ENCODE data around the gene COX15. TPM values are rescaled to one million over a fixed set of nuclear protein-coding genes. Genes with fewer than 3 reads are reported as not detected.

COX15 gene
- total RNA-seq, 1 experiment from 2014 or later = 34.2 TPM

DNA sequence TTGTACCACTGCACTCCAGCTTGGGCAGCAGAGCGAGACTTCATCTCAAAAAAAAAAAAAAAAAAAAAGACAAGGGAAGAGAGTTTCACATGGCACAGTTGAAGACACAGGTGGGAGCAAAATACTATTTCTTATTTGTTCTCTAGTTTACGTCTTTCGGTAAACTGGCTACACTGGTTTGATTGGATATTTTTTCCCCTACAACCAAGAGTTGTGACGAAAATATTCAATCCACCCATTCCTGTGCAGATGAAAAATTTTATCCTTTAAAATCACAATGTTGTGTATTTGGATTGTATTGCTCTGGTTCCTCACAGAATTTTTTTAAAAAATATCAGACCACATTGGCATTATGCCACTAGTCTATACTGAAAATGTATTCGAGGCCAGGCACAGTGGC is 36.0 kb upstream of the COX15 start:
- no peak overlapping the region for H2BK12ac ChIP-seq (ENCODE audit: insufficient read length, low read depth, low read length)
- no peaks in the 10 kb centered on the region for H3K79me2 ChIP-seq (ENCODE audit: insufficient read depth, low read length)
- H3K79me1 ChIP-seq (ENCODE audit: insufficient read depth, low read depth, low read length, poor library complexity, severe bottlenecking) = no peaks in the 10 kb centered on the region
- no peak overlapping the region for H3K4me3 Mint-ChIP-seq
- H3K9ac ChIP-seq (ENCODE audit: extremely low read depth, insufficient read length, low read length) = no peak overlapping the region
- H3K9me3 Mint-ChIP-seq = no peaks in the 10 kb centered on the region
- H3K9me3 ChIP-seq (ENCODE audit: control insufficient read depth, low read depth, low read length) = no peaks in the 10 kb centered on the region
- H4K20me1 ChIP-seq (ENCODE audit: control insufficient read depth, insufficient read depth, insufficient read length) = no peaks in the 10 kb centered on the region
- H3K56ac ChIP-seq (ENCODE audit: insufficient read length, low read depth, low read length) = no peak overlapping the region
- WGBS (ENCODE audit: extremely low coverage, insufficient read length, low lambda C conversion rate) = no CpG with 5 or more reads among the region's 5 CpGs
- no peak overlapping the region for H3K4me2 ChIP-seq (ENCODE audit: insufficient read depth, insufficient read length, low read length)
- H3K27me3 ChIP-seq (ENCODE audit: insufficient read depth, low read length) = no peaks in the 10 kb centered on the region
- H2BK120ac ChIP-seq (ENCODE audit: low read depth, low read length, poor library complexity, severe bottlenecking) = no peak overlapping the region
- H3K18ac ChIP-seq (ENCODE audit: insufficient read length, low read depth, low read length) = no peak overlapping the region
- H3K4ac ChIP-seq (ENCODE audit: low read depth, low read length) = no peak overlapping the region
- no peak overlapping the region for H4K5ac ChIP-seq (ENCODE audit: insufficient read length, low read depth, low read length)
- H3K27me3 Mint-ChIP-seq (ENCODE audit: low read depth) = no peaks in the 10 kb centered on the region
- H2AFZ ChIP-seq (ENCODE audit: low read length) = no peak overlapping the region
- no peak for DNase-seq
- no peak overlapping the region for H3K14ac ChIP-seq (ENCODE audit: insufficient read depth, low read length)
- no peak overlapping the region for H3K23ac ChIP-seq (ENCODE audit: insufficient read length, low read depth, low read length)
- H2BK5ac ChIP-seq (ENCODE audit: insufficient read length, low read length) = no peak overlapping the region
- H4K8ac ChIP-seq (replicated peaks; ENCODE audit: insufficient read length, low read depth, low read length) = no peak overlapping the region
- H3T11ph ChIP-seq (ENCODE audit: low read length) = no peak overlapping the region
- H3K27ac Mint-ChIP-seq = no peak overlapping the region; a peak in 1 of 7 replicates
- H3K36me3 Mint-ChIP-seq (ENCODE audit: insufficient read depth in 1 of 3, low read depth in 3 of 3) = no peaks in the 10 kb centered on the region
- no peak overlapping the region for H2BK15ac ChIP-seq (ENCODE audit: low read depth, low read length)
- H4K91ac ChIP-seq (ENCODE audit: insufficient read length, low read depth, low read length) = no peak overlapping the region
- H2AK5ac ChIP-seq (ENCODE audit: insufficient read length, low read length) = no peak overlapping the region
- no peaks in the 10 kb centered on the region for H3K23me2 ChIP-seq (ENCODE audit: insufficient read length, low read depth, low read length, poor library complexity, severe bottlenecking)
- no peak overlapping the region for H2BK20ac ChIP-seq (ENCODE audit: low read depth, low read length, poor library complexity, severe bottlenecking)
- H3K27ac ChIP-seq (ENCODE audit: insufficient read length, low read depth, low read length) = no peak overlapping the region
- no peaks in the 10 kb centered on the region for H3K4me1 ChIP-seq (ENCODE audit: insufficient read depth, low read length)
- no peaks in the 10 kb centered on the region for H3K4me1 Mint-ChIP-seq
- TF ChIP-seq, protein P1, sequence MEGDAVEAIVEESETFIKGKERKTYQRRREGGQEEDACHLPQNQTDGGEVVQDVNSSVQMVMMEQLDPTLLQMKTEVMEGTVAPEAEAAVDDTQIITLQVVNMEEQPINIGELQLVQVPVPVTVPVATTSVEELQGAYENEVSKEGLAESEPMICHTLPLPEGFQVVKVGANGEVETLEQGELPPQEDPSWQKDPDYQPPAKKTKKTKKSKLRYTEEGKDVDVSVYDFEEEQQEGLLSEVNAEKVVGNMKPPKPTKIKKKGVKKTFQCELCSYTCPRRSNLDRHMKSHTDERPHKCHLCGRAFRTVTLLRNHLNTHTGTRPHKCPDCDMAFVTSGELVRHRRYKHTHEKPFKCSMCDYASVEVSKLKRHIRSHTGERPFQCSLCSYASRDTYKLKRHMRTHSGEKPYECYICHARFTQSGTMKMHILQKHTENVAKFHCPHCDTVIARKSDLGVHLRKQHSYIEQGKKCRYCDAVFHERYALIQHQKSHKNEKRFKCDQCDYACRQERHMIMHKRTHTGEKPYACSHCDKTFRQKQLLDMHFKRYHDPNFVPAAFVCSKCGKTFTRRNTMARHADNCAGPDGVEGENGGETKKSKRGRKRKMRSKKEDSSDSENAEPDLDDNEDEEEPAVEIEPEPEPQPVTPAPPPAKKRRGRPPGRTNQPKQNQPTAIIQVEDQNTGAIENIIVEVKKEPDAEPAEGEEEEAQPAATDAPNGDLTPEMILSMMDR (conservative IDR thresholded peaks at IDR 0.05) = no peak
